ENCODE measurements around the gene AAK1.

The AAK1 gene

GRCh38 chr2:69592511-69592910, 51.0 kb downstream of the AAK1 start:
- TF ChIP-seq RAD21 (IDR thresholded peaks at IDR 0.05; ENCODE audit: low read depth): no peak
- TF ChIP-seq, protein P1, sequence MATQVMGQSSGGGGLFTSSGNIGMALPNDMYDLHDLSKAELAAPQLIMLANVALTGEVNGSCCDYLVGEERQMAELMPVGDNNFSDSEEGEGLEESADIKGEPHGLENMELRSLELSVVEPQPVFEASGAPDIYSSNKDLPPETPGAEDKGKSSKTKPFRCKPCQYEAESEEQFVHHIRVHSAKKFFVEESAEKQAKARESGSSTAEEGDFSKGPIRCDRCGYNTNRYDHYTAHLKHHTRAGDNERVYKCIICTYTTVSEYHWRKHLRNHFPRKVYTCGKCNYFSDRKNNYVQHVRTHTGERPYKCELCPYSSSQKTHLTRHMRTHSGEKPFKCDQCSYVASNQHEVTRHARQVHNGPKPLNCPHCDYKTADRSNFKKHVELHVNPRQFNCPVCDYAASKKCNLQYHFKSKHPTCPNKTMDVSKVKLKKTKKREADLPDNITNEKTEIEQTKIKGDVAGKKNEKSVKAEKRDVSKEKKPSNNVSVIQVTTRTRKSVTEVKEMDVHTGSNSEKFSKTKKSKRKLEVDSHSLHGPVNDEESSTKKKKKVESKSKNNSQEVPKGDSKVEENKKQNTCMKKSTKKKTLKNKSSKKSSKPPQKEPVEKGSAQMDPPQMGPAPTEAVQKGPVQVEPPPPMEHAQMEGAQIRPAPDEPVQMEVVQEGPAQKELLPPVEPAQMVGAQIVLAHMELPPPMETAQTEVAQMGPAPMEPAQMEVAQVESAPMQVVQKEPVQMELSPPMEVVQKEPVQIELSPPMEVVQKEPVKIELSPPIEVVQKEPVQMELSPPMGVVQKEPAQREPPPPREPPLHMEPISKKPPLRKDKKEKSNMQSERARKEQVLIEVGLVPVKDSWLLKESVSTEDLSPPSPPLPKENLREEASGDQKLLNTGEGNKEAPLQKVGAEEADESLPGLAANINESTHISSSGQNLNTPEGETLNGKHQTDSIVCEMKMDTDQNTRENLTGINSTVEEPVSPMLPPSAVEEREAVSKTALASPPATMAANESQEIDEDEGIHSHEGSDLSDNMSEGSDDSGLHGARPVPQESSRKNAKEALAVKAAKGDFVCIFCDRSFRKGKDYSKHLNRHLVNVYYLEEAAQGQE (IDR thresholded peaks at IDR 0.05; ENCODE audit: low read depth): no peak
- no peak for TF ChIP-seq TCF12 (IDR thresholded peaks at IDR 0.05; ENCODE audit: low read depth)
- no peak for TF ChIP-seq YY1 (IDR thresholded peaks at IDR 0.05; ENCODE audit: low read depth)
- TF ChIP-seq TAF1 (IDR thresholded peaks at IDR 0.05; ENCODE audit: low read depth): no peak
- no peak for TF ChIP-seq TEAD4 (IDR thresholded peaks at IDR 0.05)

DNA sequence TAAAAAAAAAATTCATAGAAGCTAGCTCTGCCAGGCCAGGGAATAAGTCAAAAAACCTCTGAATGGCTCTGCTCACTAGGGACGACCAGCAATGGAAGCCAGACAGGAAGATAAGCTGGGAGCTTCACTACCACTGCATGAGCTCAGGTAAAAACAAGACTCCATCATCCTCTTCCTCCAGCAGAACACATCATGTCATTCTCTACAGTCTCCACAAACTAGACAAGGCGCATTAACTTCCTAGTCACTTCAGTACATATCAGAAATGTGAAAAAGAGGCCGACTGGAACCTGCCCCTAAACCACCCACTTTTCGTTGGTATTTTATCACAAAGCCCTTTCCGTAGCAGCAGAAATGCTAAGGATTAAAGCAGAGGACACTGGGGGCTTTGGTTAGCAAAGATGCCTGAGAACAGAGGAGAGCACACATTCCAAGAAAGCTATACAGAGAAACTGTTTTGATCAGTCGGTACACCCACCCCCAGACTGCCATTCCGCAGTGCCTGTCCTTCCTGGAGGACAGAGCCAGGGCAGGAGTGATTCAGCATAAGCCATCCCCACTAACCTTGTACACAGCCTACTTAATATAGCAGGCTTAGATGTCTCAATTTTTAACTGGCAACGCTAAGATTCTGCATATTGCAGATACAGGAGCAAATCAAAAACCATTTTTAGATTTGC, 53.4 kb downstream of the AAK1 start:
- TF ChIP-seq NFIC (IDR thresholded peaks at IDR 0.05): no peak
- no peak for TF ChIP-seq RAD21 (IDR thresholded peaks at IDR 0.05; ENCODE audit: low read depth)
- no peak for TF ChIP-seq MAX (IDR thresholded peaks at IDR 0.05)
- no peak for TF ChIP-seq CEBPB (IDR thresholded peaks at IDR 0.05)
- no peak for TF ChIP-seq TEAD4 (IDR thresholded peaks at IDR 0.05)
- TF ChIP-seq EP300 (IDR thresholded peaks at IDR 0.05; ENCODE audit: borderline replicate concordance): no peak
- no peak for TF ChIP-seq YY1 (IDR thresholded peaks at IDR 0.05; ENCODE audit: low read depth)
- no peak for TF ChIP-seq EGR1 (IDR thresholded peaks at IDR 0.05)
- TF ChIP-seq, protein P2, sequence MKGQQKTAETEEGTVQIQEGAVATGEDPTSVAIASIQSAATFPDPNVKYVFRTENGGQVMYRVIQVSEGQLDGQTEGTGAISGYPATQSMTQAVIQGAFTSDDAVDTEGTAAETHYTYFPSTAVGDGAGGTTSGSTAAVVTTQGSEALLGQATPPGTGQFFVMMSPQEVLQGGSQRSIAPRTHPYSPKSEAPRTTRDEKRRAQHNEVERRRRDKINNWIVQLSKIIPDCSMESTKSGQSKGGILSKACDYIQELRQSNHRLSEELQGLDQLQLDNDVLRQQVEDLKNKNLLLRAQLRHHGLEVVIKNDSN (IDR thresholded peaks at IDR 0.05): no peak
- TF ChIP-seq, protein P1 (IDR thresholded peaks at IDR 0.05; ENCODE audit: low read depth): no peak
- no peak for TF ChIP-seq CREB1 (IDR thresholded peaks at IDR 0.05; ENCODE audit: low read depth)
- no peak for TF ChIP-seq TAF1 (IDR thresholded peaks at IDR 0.05; ENCODE audit: low read depth)
- TF ChIP-seq ZBTB7A (IDR thresholded peaks at IDR 0.05; ENCODE audit: low read depth): no peak

GRCh38 chr2:69588945-69589344, 54.6 kb downstream of the AAK1 start:
- TF ChIP-seq EGR1 (IDR thresholded peaks at IDR 0.05): no peak
- no peak for TF ChIP-seq CEBPB (IDR thresholded peaks at IDR 0.05)

GRCh38 chr2:69588403-69588802, 55.1 kb downstream of the AAK1 start:
- TF ChIP-seq, protein P2 (IDR thresholded peaks at IDR 0.05): no peak
- no peak for TF ChIP-seq TEAD4 (IDR thresholded peaks at IDR 0.05)
- no peak for TF ChIP-seq CREB1 (IDR thresholded peaks at IDR 0.05; ENCODE audit: low read depth)
- no peak for TF ChIP-seq EGR1 (IDR thresholded peaks at IDR 0.05)
- TF ChIP-seq, protein P1 (IDR thresholded peaks at IDR 0.05; ENCODE audit: low read depth): no peak
- no peak for TF ChIP-seq TCF12 (IDR thresholded peaks at IDR 0.05; ENCODE audit: low read depth)
- TF ChIP-seq NFIC (IDR thresholded peaks at IDR 0.05): no peak
- TF ChIP-seq MAX (IDR thresholded peaks at IDR 0.05): no peak
- no peak for TF ChIP-seq FOXM1 (IDR thresholded peaks at IDR 0.05; ENCODE audit: borderline replicate concordance, low read depth)
- TF ChIP-seq CEBPB (IDR thresholded peaks at IDR 0.05): no peak
- TF ChIP-seq RAD21 (IDR thresholded peaks at IDR 0.05; ENCODE audit: low read depth): no peak
- no peak for TF ChIP-seq TAF1 (IDR thresholded peaks at IDR 0.05; ENCODE audit: low read depth)
- no peak for TF ChIP-seq ZBTB7A (IDR thresholded peaks at IDR 0.05; ENCODE audit: low read depth)
- no peak for TF ChIP-seq EP300 (IDR thresholded peaks at IDR 0.05; ENCODE audit: borderline replicate concordance)
- no peak for TF ChIP-seq YY1 (IDR thresholded peaks at IDR 0.05; ENCODE audit: low read depth)

Data from Ishikawa (cell line).